Prostate gland (tissue), 2 donors: ENCODE data around the gene RECK.

Experiments used
- CTCF ChIP-seq, 4 experiments: fragments of 200-600 bp in 2 of 4; fragments of 450-650 bp in 2 of 4; sonication (generic) in 2 of 4; IDR thresholded peaks; 1 replicate in 3 of 4; 2 replicates in 1 of 4; pipeline ENCODE4 v1.5.1; 2016 to 2019; ENCODE audit warnings: antibody characterized with exemption in 4 of 4, mild to moderate bottlenecking in 2 of 4, moderate library complexity in 2 of 4
- POLR2A ChIP-seq: fragments of 450-650 bp; IDR thresholded peaks from one replicate; pipeline ENCODE4 v1.6.1; 2016; ENCODE audit warnings: antibody characterized with exemption, mild to moderate bottlenecking

- no peak for TF ChIP-seq CTCF (IDR thresholded peaks at IDR 0.05)
- TF ChIP-seq POLR2A = no peak
Observed at GRCh38 chr9:36074870-36075532, 38.3 kb downstream of the RECK start.
